Activated T-helper 1 cell treated with anti-CD3 and anti-CD28 coated beads, Interleukin-12 subunit alpha, Interleukin-12 subunit beta, Interleukin-2, Interleukin-4 antibody, amounts not matched to agents 30 ng/mL and 10 ng/mL and 1 ng/mL, durations not matched to agents 14 hours and 24 hours and 36 hours (primary cell): ENCODE data around the gene TAF10. TPM values are rescaled to one million over a fixed set of nuclear protein-coding genes. Genes with fewer than 3 reads are reported as not detected.

Experiments
- DNase-seq: peaks from one replicate; pipeline ENCODE4 v3.0.0; 2021; ENCODE audit warnings: low spot score
- H3K27ac Mint-ChIP-seq: one replicate; pipeline ENCODE4 v1.8.0; 2021; ENCODE audit warnings: mild to moderate bottlenecking, mixed read lengths
- H3K27me3 Mint-ChIP-seq: one replicate; pipeline ENCODE4 v1.8.0; 2022; ENCODE audit warnings: mild to moderate bottlenecking, moderate library complexity, mixed read lengths; ENCODE audit not compliant: insufficient read depth
- H3K36me3 Mint-ChIP-seq: one replicate; pipeline ENCODE4 v1.8.0; 2021; ENCODE audit warnings: low read depth, mixed read lengths
- H3K4me1 Mint-ChIP-seq: one replicate; pipeline ENCODE4 v1.8.0; 2021; ENCODE audit warnings: low read depth, mixed read lengths
- H3K4me3 Mint-ChIP-seq: one replicate; pipeline ENCODE4 v1.8.0; 2021; ENCODE audit warnings: mild to moderate bottlenecking, moderate library complexity, mixed read lengths
- H3K9me3 Mint-ChIP-seq: one replicate; pipeline ENCODE4 v1.8.0; 2021; ENCODE audit warnings: mixed read lengths
- intact Hi-C: fragments of 100-400 bp; cut with micrococcal nuclease; formaldehyde crosslinking; loops from one replicate; pipeline ENCODE4 v1.15.1; 2024
- total RNA-seq: library from RNA; stranded (reverse); gene quantifications from 2 replicates; pipeline ENCODE4 v1.2.3, GENCODE V29; 2022

Gene TAF10
- total RNA-seq, 1 donor from 2014 or later = 155 TPM

DNA sequence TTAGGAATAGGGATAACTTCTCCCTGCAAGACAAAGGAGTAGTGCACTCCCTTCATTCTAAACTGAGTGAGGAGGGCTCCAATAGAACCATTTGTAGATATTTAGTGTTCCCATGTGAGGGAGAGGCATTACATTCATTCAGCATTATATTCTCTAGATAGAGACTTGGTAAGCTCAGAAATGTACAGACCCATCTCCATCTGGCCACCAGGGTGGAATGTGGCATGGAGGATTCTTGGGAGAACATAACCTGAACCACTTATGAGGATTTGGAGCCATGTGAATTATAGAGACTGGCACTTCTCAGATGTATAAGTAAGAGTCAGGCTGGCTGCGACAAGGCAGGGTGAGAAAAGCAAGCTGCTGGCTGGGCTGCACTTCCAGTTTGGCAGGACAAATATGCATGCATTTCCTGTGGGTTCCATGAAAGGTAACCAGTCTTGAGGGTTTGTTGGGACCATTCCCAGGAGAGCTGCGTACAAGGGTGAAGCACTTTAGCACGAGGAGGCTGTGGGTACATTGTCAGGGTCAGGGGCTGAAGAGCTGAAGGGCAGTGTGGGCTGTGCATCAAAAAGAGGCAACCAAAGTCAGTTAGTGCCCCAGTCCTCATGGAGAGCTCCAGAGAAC is 17.8 kb downstream of the TAF10 start:
- Mint-ChIP-seq H3K36me3 (peaks cover 48% of the 10 kb centered on the region), H3K27ac (no peak overlapping the region)

DNA sequence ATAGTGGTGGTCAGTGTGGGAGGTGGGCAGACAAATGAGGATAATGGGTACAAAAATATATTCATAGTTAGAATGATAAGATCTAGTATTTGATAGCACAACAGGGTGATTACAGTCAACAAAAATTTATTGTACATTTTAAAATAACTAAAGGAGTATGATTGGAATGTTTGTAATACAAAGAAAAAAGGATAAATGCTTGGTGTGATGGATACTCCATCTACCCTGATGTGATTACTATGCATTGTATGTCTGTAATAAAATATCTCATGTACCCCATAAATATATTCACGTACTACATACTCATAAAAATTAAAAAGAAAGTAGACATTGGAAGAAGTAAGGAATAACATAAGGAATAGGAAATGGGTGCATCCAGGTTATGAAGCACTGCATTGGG is 24.0 kb downstream of the TAF10 start:
- no peak overlapping the region for H3K27ac Mint-ChIP-seq
- peaks cover 20% of the 10 kb centered on the region for H3K9me3 Mint-ChIP-seq
- H3K4me3 Mint-ChIP-seq = no peak overlapping the region
- H3K36me3 Mint-ChIP-seq = peaks cover 22% of the 10 kb centered on the region
- H3K4me1 Mint-ChIP-seq = no peaks in the 10 kb centered on the region
- intact Hi-C loops = no loop called here
- H3K27me3 Mint-ChIP-seq = no peaks in the 10 kb centered on the region
- DNase-seq = no peak

More for the DNA sequence above, 17.8 kb downstream of the TAF10 start:
- H3K4me3 Mint-ChIP-seq = no peak overlapping the region
- DNase-seq = no peak
- H3K27me3 Mint-ChIP-seq = no peaks in the 10 kb centered on the region
- H3K4me1 Mint-ChIP-seq = peaks cover 19% of the 10 kb centered on the region
- H3K9me3 Mint-ChIP-seq = no peaks in the 10 kb centered on the region
- intact Hi-C loops = no loop called here

DNA sequence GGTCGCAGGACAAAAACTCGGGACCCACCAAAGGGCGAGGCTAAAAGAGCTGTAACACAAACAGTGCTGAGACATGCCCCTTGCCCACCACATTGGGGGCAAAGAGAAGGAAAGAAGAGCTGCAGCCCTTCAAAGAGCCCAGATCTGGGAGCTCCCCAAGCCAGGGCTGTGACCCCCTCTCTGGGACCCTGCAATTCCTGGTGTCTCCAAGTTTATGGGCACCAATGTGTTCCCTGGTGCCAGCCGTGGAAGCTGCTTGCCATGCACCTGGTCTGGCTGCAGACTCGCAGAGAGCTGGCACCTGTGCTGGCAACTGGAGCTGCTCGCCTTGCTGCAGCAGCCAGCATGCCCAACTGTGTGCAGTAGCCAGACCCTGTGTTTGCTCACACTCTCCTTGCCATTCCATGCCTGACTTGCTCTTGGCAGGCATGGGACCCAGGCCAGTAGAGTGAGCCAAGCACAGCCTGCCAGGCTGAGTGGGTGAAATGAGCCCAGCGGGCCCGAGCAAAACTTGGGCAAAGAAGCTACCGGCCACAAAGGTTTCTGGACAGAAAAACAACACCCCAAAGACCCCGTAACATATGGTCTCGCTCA is 24.6 kb downstream of the TAF10 start:
- Mint-ChIP-seq H3K27ac (no peak overlapping the region), H3K4me1 (no peaks in the 10 kb centered on the region), H3K4me3 (no peak overlapping the region), H3K27me3 (no peaks in the 10 kb centered on the region), H3K36me3 (peaks cover 28% of the 10 kb centered on the region), H3K9me3 (peaks cover 25% of the 10 kb centered on the region)
- intact Hi-C loops = no loop called here
- DNase-seq = no peak

DNA sequence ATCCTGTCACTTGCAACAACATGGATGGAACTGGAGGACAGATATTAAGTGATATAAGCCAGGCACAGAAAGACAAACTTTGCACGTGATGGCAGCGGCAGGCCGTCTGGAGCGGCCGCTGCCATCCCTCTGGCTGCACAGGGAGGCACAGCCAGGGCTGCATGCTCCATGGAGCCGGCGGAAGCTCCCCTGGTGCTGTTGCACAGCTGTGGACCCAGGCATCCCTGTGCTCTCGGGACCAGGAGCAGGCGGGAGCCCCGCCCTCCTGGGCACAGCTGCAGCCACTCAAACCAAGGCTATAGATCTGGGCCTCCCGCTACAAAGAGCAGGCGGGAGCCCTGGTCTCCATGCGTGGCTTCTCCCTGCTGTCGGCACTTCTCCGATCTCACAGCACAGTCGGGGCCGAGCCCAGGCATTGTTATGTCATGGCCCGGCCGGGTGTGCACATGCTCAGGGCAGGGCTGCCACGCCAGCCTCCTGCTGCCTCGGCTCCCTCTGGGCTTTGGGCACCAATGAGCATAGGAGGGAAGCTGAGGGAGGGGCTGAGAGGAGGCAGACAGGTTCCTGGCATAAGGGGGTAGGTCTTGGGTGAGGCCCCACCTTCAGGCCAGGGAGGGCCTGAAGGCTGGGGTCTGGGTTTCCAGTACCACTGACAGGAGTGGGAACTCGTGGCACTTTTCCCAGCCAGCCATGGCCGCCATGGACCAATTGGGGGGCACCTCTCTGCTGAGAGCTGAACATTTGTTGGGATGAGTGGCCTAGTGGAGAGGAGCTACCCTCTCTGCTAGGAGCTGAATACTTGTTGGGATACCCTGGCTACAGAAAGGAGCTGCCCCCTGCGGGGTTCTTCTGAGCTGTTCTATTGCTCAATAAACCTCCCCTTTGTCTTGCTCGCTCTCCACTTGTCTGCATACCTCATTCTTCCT is 25.3 kb downstream of the TAF10 start:
- no peak for DNase-seq
- H3K27me3 Mint-ChIP-seq = no peaks in the 10 kb centered on the region
- H3K4me1 Mint-ChIP-seq = no peaks in the 10 kb centered on the region
- peaks cover 30% of the 10 kb centered on the region for H3K9me3 Mint-ChIP-seq
- H3K4me3 Mint-ChIP-seq = no peak overlapping the region
- no peak overlapping the region for H3K27ac Mint-ChIP-seq
- intact Hi-C loops = no loop called here
- peaks cover 30% of the 10 kb centered on the region for H3K36me3 Mint-ChIP-seq

DNA sequence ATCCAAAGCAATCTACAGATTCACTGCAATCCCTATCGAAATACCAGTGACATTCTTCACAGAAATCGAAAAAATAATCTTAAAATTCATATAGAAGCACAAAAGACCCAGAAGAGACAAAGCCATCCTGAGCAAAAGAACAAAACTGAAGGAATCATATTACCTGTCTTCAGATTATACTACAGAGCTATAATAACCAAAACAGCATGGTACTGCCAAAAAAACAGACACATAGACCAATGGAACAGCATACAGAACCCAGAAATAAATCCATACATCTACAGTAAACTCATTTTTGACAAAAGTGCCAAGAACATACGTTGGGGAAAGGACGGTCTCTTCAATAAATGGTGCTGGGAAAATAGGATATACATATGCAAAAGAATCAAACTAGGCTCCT is 27.5 kb downstream of the TAF10 start:
- Mint-ChIP-seq H3K27ac (no peak overlapping the region), H3K27me3 (no peaks in the 10 kb centered on the region), H3K36me3 (peaks cover 28% of the 10 kb centered on the region), H3K9me3 (peaks cover 30% of the 10 kb centered on the region), H3K4me1 (no peaks in the 10 kb centered on the region), H3K4me3 (no peak overlapping the region)
- no peak for DNase-seq
- intact Hi-C loops = no loop called here

DNA sequence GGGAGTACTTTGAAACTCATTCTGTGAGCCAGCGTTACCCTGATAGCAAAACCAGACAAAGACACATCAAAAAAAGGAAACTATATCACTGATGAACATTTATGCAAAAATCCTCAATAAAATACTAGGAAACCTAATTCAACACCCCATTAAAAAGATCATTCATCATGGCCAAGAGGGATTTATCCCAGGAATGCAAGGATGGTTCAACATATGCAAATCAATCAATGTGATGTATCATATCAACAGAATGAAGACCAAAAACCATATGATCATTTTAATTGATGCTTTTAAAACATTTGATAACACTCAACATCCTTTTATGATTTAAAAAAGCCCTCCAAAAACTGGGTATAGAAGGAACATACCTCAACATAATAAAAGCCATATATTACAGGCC is 28.4 kb downstream of the TAF10 start:
- no peaks in the 10 kb centered on the region for H3K27me3 Mint-ChIP-seq
- no peak for DNase-seq
- intact Hi-C loops = no loop called here
- H3K9me3 Mint-ChIP-seq = peaks cover 30% of the 10 kb centered on the region
- H3K4me3 Mint-ChIP-seq = no peak overlapping the region
- H3K4me1 Mint-ChIP-seq = no peaks in the 10 kb centered on the region
- H3K27ac Mint-ChIP-seq = no peak overlapping the region
- peaks cover 28% of the 10 kb centered on the region for H3K36me3 Mint-ChIP-seq

DNA sequence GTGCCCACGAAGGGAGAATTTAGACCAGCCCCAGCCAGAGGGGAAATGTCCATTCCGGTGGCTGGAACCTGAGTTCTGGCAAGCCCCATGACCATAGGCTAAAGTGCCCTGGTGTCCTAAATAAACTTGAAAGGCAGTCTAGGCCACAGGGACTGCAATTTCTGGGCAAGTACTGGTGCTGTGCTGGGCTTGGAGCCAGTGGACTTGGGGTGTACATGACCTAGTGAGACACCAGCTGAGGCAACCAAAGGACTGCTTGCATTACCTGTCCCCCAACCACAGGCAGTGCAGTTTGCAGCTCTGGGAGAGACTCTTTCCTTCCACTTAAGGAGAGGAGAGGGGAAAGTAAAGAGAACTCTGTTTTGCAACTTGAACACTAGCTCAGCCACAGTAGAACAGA is 32.3 kb downstream of the TAF10 start:
- peaks cover 27% of the 10 kb centered on the region for H3K9me3 Mint-ChIP-seq
- DNase-seq = no peak
- H3K4me1 Mint-ChIP-seq = peaks cover 4% of the 10 kb centered on the region
- no peak overlapping the region for H3K4me3 Mint-ChIP-seq
- H3K27ac Mint-ChIP-seq = no peak overlapping the region
- H3K27me3 Mint-ChIP-seq = no peaks in the 10 kb centered on the region
- H3K36me3 Mint-ChIP-seq = peaks cover 33% of the 10 kb centered on the region
- intact Hi-C loops = no loop called here

DNA sequence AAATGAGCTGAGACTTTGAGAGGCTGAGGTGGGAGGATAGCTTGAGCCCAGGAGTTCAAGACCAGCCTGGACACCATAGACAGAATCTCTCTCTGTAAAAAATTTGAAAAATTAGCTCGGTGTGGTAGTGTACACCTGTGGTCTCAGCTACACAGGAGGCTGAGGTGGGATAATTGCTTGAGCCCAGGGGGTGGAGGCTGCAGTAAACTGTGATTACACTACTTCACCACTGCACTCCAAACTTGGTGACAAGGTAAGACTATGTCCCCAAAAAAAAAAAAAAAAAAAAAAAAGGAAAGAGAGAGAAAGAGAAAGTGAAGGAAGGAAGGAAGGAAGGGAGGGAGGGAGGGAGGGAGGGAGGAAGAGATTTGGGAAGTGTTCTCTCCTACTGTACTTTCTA is 33.9 kb downstream of the TAF10 start:
- no peak for DNase-seq
- H3K4me1 Mint-ChIP-seq = peaks cover 4% of the 10 kb centered on the region
- no peak overlapping the region for H3K4me3 Mint-ChIP-seq
- intact Hi-C loops = no loop called here
- H3K27me3 Mint-ChIP-seq = no peaks in the 10 kb centered on the region
- peaks cover 11% of the 10 kb centered on the region for H3K9me3 Mint-ChIP-seq
- peaks cover 23% of the 10 kb centered on the region for H3K36me3 Mint-ChIP-seq
- H3K27ac Mint-ChIP-seq = no peak overlapping the region

DNA sequence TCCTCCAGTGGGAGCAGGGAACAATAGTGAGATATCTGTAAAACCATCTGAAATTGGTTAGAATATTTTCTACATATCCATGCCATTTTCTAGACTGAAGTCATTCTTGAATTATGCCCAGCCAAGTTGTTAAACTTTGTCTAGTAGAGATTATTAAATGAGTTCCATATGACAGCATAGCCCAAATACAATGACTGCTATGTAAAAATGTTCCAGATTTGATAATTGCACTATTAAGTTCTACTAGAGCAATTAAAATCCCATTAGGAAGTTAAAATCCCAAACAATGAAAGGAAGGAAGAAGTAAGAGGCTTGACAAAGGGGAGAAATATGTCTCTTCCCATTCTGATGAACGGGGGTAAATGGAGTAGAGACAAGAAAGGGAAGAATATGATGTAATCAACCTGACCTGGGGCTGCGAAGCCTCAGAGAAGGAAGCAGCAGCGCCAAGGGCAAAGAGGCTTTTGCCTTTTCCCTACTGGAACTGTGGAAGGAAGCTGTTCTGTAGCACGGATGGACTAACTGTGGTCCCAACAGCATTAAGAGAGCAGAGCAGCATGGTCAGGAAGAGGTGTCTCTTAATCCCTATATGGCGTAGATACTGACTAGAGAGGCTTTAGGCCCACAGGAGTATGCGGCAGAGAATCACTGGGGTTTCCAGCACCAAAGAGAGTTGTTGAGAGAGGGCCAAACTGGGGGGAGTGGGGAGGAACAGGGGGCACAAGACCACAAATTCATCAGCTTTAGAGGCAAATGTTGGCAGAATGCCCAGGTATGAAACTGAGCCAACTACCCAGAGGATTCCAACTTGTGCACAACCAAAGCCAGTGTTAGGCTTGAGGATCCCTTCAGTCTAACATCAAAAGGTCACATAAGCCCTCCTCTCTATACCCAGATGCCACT is 35.3 kb downstream of the TAF10 start:
- peaks cover 4% of the 10 kb centered on the region for H3K4me1 Mint-ChIP-seq
- H3K27me3 Mint-ChIP-seq = no peaks in the 10 kb centered on the region
- no peaks in the 10 kb centered on the region for H3K9me3 Mint-ChIP-seq
- no peak overlapping the region for H3K4me3 Mint-ChIP-seq
- no peak for DNase-seq
- H3K27ac Mint-ChIP-seq = no peak overlapping the region
- peaks cover 15% of the 10 kb centered on the region for H3K36me3 Mint-ChIP-seq
- intact Hi-C loops = no loop called here

DNA sequence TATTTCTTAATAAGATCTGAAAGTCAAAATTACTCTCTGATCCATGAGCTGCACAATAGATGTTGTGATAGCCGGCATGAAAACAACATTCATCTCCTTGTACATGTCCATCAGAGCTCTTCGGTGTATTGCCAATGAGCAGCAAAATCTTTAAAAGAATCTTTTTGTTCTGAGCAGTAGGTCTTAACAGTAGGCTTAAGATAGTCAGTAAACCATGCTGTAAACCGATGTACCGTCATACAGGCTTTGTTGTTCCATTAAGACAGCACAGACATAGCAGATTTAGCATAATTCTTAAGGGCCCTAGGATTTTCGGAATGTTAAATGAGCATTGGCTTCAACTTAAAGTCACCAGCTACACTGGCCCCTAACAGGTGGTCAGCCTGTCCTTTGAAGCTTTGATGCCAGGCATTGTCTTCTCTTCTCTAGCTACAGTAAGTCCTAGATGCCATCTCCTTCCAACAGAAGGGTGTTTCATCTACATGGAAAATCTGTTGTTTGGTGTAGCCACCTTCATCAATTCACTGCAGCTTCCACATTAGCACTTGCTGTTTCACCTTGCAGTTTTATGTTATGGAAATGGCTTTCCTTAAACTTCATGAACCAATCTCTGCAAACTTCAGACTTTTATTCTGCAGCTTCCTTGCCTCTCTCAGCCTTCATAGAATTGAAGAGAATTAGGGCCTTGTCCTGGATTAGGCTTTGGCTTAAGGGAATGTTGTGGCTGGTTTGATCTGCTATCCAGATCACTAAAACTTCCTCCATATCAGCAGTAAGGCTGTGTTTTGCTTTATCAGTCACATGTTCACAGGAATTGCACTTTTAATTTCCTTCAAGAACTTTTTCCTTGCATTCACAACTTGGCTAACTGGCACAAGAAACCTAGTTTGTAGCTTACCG is 37.0 kb downstream of the TAF10 start:
- Mint-ChIP-seq H3K9me3 (no peaks in the 10 kb centered on the region), H3K4me3 (no peak overlapping the region), H3K36me3 (peaks cover 13% of the 10 kb centered on the region), H3K4me1 (peaks cover 4% of the 10 kb centered on the region), H3K27me3 (no peaks in the 10 kb centered on the region), H3K27ac (no peak overlapping the region)
- no peak for DNase-seq
- intact Hi-C loops = no loop called here

DNA sequence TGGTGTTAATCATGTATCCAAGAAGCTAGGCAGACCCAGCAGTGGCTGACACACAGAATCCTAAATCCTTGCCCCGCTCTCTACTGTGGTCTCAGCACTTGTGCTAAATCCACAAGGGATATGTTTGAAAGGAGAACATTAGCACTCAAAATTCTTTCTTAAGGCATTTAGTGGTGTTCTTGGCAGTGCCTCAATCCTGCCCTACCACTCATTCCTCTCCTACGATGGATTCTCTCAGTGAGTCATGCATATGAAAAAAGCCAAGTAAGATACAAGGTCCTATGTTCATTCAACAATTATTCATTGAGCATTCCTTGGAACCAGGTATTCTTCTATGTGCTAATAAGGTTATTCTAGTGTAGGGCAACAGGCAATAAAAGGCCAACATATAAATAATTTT is 39.8 kb downstream of the TAF10 start:
- Mint-ChIP-seq H3K36me3 (peaks cover 14% of the 10 kb centered on the region), H3K4me3 (no peak overlapping the region), H3K27me3 (no peaks in the 10 kb centered on the region), H3K9me3 (no peaks in the 10 kb centered on the region), H3K27ac (no peak overlapping the region), H3K4me1 (peaks cover 4% of the 10 kb centered on the region)
- intact Hi-C loops = no loop called here
- DNase-seq = no peak
